Activated CD4-positive, alpha-beta memory T cell treated with anti-CD3 and anti-CD28 coated beads for 36 hours (primary cell): ENCODE measurements around the gene ZNF655. TPM values are rescaled to one million over a fixed set of nuclear protein-coding genes. Genes with fewer than 3 reads are reported as not detected.
A peak's percentile ranks its signal among the peaks of the same experiment; 100 is the strongest.

Source experiments
- CTCF ChIA-PET: fragments of 350-600 bp; sonication (Branson Sonifier 250); formaldehyde crosslinking; loops from one replicate; lab custom pipeline; 2021; ENCODE audit warnings: antibody characterized with exemption, inconsistent platforms; lab: Charles Lee
- POLR2A ChIA-PET: fragments of 350-600 bp; sonication (Branson Sonifier 250); formaldehyde crosslinking; loops from one replicate; lab custom pipeline; 2021; ENCODE audit warnings: antibody characterized with exemption; lab: Charles Lee
- DNase-seq: peaks from one replicate; pipeline ENCODE4 v3.0.0-alpha.2; 2020
- H3K27ac Mint-ChIP-seq: one replicate; pipeline ENCODE4 v1.8.0; 2021; ENCODE audit warnings: mixed read lengths
- H3K27me3 Mint-ChIP-seq: one replicate; pipeline ENCODE4 v1.8.0; 2021; ENCODE audit warnings: mixed read lengths
- H3K36me3 Mint-ChIP-seq: one replicate; pipeline ENCODE4 v1.8.0; 2021; ENCODE audit warnings: mixed read lengths
- H3K4me1 Mint-ChIP-seq: one replicate; pipeline ENCODE4 v1.8.0; 2021; ENCODE audit warnings: low read depth, mixed read lengths
- H3K4me3 Mint-ChIP-seq: one replicate; pipeline ENCODE4 v1.8.0; 2021; ENCODE audit warnings: mild to moderate bottlenecking, mixed read lengths
- H3K9me3 Mint-ChIP-seq: one replicate; pipeline ENCODE4 v1.8.0; 2021; ENCODE audit warnings: mixed read lengths
- intact Hi-C: fragments of 100-400 bp; cut with micrococcal nuclease; formaldehyde crosslinking; loops from one replicate; pipeline ENCODE4 v1.15.1; 2023
- total RNA-seq, 2 experiments: library from RNA; stranded (reverse); gene quantifications; one replicate each; pipeline ENCODE4 v1.2.3, GENCODE V29; 2021

The ZNF655 gene
- total RNA-seq, 2 experiments from 2014 or later: 47.9 to 49.8 TPM

- peak; percentile 91 for DNase-seq
- intact Hi-C loops: loop anchor here (1.0 to 2.0 kb wide), 4 partner anchors 58 to 143 kb away; partner anchors contain the start of genes ZKSCAN5 and ZNF655
- Mint-ChIP-seq H3K4me3 (peak within 1 kb of the TSS; percentile 95), H3K4me1 (peaks cover 43% of the 10 kb centered on the region), H3K9me3 (no peaks in the 10 kb centered on the region), H3K27ac (peak within 1 kb of the TSS; percentile 92), H3K36me3 (peaks cover 29% of the 10 kb centered on the region), H3K27me3 (no peaks in the 10 kb centered on the region)
- CTCF ChIA-PET: interaction anchor here (0.6 to 2.5 kb wide), 7 partner anchors 12 to 363 kb away, joined by 3 to 5 read pairs (median 3); no protein-coding TSS in a partner anchor
- POLR2A ChIA-PET: interaction anchor here (1.0 to 2.3 kb wide), 9 partner anchors 8 to 303 kb away, joined by 4 to 11 read pairs (median 5); partner anchors contain the start of genes FAM200A, TMEM225B, TRIM4 and ZNF394
These were observed 58.1 kb downstream of the ZNF655 start, which contains the start of gene ZSCAN25 for GRCh38 chr7:99616359-99617191. ZSCAN25 (plus strand) TSS chr7:99616946; CDS start chr7:99619607, 2,661 bp downstream.

DNA sequence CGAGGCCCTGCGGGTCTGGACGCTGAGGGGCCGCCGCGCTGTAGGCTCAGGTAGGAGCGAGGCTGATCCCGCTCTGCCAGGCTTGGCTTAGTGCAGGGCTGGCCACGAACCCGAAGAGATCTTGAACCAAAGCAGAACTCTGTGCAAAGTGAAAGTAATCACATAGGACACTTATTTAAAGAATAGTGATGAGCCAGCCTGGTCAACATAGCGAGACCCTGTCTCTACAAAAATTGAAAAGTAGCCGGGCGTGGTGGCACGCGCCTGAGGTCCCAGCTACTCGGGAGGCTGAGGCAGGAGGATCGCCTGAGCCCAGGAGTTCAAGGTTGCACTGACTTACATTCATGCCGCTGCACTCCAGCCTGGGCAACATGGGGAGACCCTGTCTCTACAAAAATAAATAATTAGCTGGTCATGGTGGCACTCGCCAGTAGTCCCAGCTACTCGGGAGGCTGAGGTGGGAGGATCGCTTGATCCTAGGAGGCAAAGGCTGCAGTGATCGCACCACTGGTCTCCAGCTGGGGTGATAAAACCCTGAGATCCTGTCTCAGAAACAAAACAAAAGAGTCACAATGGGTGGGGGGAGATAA, 58.8 kb downstream of the ZNF655 start:
- POLR2A ChIA-PET: interaction anchor here (1.3 to 2.3 kb wide), 5 partner anchors 14 to 302 kb away, joined by 4 to 7 read pairs (median 5); partner anchors contain the start of genes FAM200A, TRIM4 and ZNF655
- H3K27ac Mint-ChIP-seq: peak overlapping the region; percentile 92
- peaks cover 44% of the 10 kb centered on the region for H3K4me1 Mint-ChIP-seq
- peak overlapping the region; percentile 95 for H3K4me3 Mint-ChIP-seq
- no peaks in the 10 kb centered on the region for H3K9me3 Mint-ChIP-seq
- intact Hi-C loops: loop anchor here (2.0 kb wide), 2 partner anchors 58 to 112 kb away; partner anchors contain the start of genes ZKSCAN5 and ZNF655
- no peaks in the 10 kb centered on the region for H3K27me3 Mint-ChIP-seq
- no peak for DNase-seq
- CTCF ChIA-PET: interaction anchor here (0.6 to 2.5 kb wide), 4 partner anchors 15 to 223 kb away, joined by 3 to 5 read pairs (median 3); no protein-coding TSS in a partner anchor
- H3K36me3 Mint-ChIP-seq: peaks cover 33% of the 10 kb centered on the region

- no peak for DNase-seq
- CTCF ChIA-PET: no interaction called here
- Mint-ChIP-seq H3K4me3 (peak overlapping the region; percentile 95), H3K27ac (peak overlapping the region; percentile 55), H3K27me3 (no peaks in the 10 kb centered on the region), H3K9me3 (no peaks in the 10 kb centered on the region), H3K36me3 (peaks cover 47% of the 10 kb centered on the region), H3K4me1 (peaks cover 58% of the 10 kb centered on the region)
- intact Hi-C loops: no loop called here
- POLR2A ChIA-PET: no interaction called here
These were observed 60.3 kb downstream of the ZNF655 start for GRCh38 chr7:99618726-99619125.

- no peak overlapping the region for H3K4me3 Mint-ChIP-seq
- H3K4me1 Mint-ChIP-seq: peaks cover 67% of the 10 kb centered on the region
- ChIA-PET POLR2A (no interaction called here), CTCF (no interaction called here)
- no peaks in the 10 kb centered on the region for H3K9me3 Mint-ChIP-seq
- H3K36me3 Mint-ChIP-seq: peaks cover 56% of the 10 kb centered on the region
- intact Hi-C loops: loop anchor here (5.0 kb wide), 1 partner anchor 218 kb away; no protein-coding TSS in a partner anchor
- no peaks in the 10 kb centered on the region for H3K27me3 Mint-ChIP-seq
- DNase-seq: no peak
- H3K27ac Mint-ChIP-seq: no peak overlapping the region
These were observed 61.2 kb downstream of the ZNF655 start for GRCh38 chr7:99619571-99620130.

- DNase-seq: no peak
- H3K4me1 Mint-ChIP-seq: peaks cover 70% of the 10 kb centered on the region
- ChIA-PET CTCF (no interaction called here), POLR2A (no interaction called here)
- peak overlapping the region; percentile 32 for H3K27ac Mint-ChIP-seq
- H3K9me3 Mint-ChIP-seq: no peaks in the 10 kb centered on the region
- intact Hi-C loops: loop anchor here (5.0 kb wide), 1 partner anchor 216 kb away; no protein-coding TSS in a partner anchor
- H3K4me3 Mint-ChIP-seq: no peak overlapping the region
- H3K27me3 Mint-ChIP-seq: no peaks in the 10 kb centered on the region
- H3K36me3 Mint-ChIP-seq: peaks cover 68% of the 10 kb centered on the region
These were observed 62.8 kb downstream of the ZNF655 start for GRCh38 chr7:99621271-99621670.

DNA sequence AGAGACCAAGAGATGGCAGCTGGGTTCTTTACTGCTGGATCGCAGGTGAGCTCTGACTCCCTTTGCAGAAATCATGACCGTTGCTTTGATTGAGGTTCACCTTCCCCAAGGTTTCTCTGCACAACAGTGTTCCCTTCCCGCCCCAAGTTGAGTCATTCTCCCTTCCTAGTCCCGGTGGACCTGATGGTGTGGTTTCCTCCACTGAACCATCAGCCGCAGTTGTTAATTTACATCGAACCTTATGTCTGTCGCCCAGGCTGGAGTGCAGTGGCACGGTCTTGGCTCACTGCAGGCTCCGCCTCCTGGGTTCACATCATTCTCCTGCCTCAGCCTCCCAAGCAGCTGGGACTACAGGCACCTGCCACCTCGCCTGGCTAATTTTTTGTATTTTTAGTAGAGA, 64.2 kb downstream of the ZNF655 start:
- Mint-ChIP-seq H3K27ac (peak overlapping the region; percentile 94), H3K4me1 (peaks cover 68% of the 10 kb centered on the region), H3K9me3 (no peaks in the 10 kb centered on the region), H3K27me3 (no peaks in the 10 kb centered on the region), H3K4me3 (no peak overlapping the region), H3K36me3 (peaks cover 77% of the 10 kb centered on the region)
- ChIA-PET CTCF (no interaction called here), POLR2A (no interaction called here)
- intact Hi-C loops: loop anchor here (5.0 kb wide), 1 partner anchor 215 kb away; no protein-coding TSS in a partner anchor
- DNase-seq: no peak

GRCh38 chr7:99623091-99623693, 64.8 kb downstream of the ZNF655 start:
- peaks cover 81% of the 10 kb centered on the region for H3K36me3 Mint-ChIP-seq
- no peaks in the 10 kb centered on the region for H3K9me3 Mint-ChIP-seq
- intact Hi-C loops: loop anchor here (5.0 kb wide), 1 partner anchor 214 kb away; no protein-coding TSS in a partner anchor
- POLR2A ChIA-PET: interaction anchor here (2.2 kb wide), 1 partner anchor 65 kb away, joined by 7 read pairs; the partner anchor contains the start of gene ZNF655
- H3K4me3 Mint-ChIP-seq: peak overlapping the region; percentile 77
- CTCF ChIA-PET: no interaction called here
- peaks cover 62% of the 10 kb centered on the region for H3K4me1 Mint-ChIP-seq
- peak overlapping the region; percentile 94 for H3K27ac Mint-ChIP-seq
- DNase-seq: peak; percentile 49
- no peaks in the 10 kb centered on the region for H3K27me3 Mint-ChIP-seq

DNA sequence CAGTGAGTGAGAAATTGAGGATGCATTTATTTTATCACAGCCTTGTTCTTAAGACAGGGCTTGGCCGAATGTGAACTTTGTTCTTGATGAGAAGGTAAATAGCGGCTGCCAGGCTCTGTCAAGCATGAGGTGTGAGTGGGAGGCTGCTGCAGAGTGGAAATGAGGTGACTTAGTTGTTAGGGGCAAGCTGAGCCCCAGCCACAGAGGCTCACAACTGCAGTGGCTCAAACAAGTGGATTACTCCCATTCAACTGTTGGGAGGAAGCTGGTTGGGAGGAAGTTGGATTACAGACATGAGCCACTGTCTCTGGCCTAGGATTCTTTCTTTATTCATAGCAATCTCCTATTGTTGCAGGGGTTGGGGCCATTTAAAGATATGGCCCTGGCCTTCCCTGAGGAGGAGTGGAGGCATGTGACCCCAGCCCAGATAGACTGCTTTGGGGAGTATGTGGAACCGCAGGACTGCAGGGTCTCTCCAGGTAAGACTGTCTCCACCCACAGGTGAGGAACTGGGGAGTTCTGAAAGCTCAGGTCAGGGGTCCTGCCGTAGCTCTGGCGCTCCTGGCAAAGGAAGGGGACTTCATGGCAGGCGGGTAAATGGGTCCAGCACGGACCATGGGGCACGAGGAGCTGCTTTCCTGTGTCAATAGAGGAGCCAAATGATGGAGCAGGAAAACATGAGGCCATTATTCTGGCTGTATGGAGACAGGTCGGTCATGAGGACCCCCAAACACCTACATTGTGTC, 65.4 kb downstream of the ZNF655 start:
- Mint-ChIP-seq H3K4me1 (peaks cover 55% of the 10 kb centered on the region), H3K4me3 (peak overlapping the region; percentile 77), H3K27ac (peak overlapping the region; percentile 94), H3K36me3 (peaks cover 82% of the 10 kb centered on the region), H3K27me3 (no peaks in the 10 kb centered on the region), H3K9me3 (no peaks in the 10 kb centered on the region)
- ChIA-PET CTCF (interaction anchor here (0.9 to 1.1 kb wide), 2 partner anchors 98 to 290 kb away, joined by 3 to 6 read pairs; no protein-coding TSS in a partner anchor), POLR2A (interaction anchor here (0.5 to 2.2 kb wide), 7 partner anchors 8 to 296 kb away, joined by 3 to 7 read pairs (median 4); partner anchors contain the start of genes TRIM4, ZKSCAN5 and ZNF655)
- peak; percentile 65 for DNase-seq
- intact Hi-C loops: loop anchor here (5.0 kb wide), 1 partner anchor 213 kb away; no protein-coding TSS in a partner anchor

DNA sequence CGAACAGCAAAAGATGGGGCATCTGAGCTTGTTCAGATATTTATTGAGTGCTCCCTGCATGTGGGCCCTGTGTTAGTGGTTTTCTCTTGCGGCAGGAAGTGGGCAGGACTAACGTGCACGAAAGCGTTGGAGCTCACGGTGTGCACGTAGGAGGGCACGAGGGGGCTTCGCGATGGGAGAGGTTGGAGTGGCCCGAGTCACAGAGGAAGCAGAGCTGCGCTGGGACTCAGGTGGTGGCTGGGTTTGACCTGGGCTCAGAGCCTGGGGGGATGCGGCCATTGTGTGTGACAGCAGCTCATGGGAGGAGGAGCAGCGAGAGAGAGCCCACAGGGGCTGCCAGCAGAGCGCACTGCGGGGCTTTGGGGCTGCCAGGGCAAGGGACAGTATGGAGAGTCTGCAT, 66.0 kb downstream of the ZNF655 start:
- intact Hi-C loops: loop anchor here (5.0 kb wide), 1 partner anchor 213 kb away; no protein-coding TSS in a partner anchor
- Mint-ChIP-seq H3K27ac (peak overlapping the region; percentile 94), H3K27me3 (no peaks in the 10 kb centered on the region), H3K9me3 (no peaks in the 10 kb centered on the region), H3K4me1 (peaks cover 49% of the 10 kb centered on the region), H3K36me3 (peaks cover 81% of the 10 kb centered on the region), H3K4me3 (peak overlapping the region; percentile 77)
- ChIA-PET CTCF (interaction anchor here (0.9 to 1.1 kb wide), 2 partner anchors 99 to 289 kb away, joined by 3 to 6 read pairs; no protein-coding TSS in a partner anchor), POLR2A (interaction anchor here (1.1 to 2.2 kb wide), 5 partner anchors 8 to 295 kb away, joined by 4 to 7 read pairs (median 4); partner anchors contain the start of genes TRIM4, ZKSCAN5 and ZNF655)
- DNase-seq: peak; percentile 83

DNA sequence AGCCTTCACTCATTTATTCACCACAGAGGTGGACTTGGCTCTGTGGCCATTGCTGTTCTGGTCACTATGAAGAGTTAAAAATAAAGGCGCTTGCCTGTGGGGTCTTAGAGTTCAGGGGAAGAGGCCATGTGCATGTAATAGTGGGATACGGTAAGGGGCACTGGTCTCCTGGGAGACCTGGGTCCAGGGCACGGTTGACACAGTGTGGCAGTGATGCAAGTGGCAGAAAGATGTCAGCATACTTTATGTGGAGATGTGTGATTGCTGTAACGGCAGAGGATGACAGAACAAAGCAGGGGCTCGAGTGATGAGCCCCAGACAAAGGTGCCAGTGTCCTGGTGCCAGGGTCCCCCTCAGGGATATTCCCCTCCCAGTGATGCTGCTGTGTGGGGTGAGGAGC, 66.9 kb downstream of the ZNF655 start:
- Mint-ChIP-seq H3K9me3 (no peaks in the 10 kb centered on the region), H3K36me3 (peaks cover 80% of the 10 kb centered on the region), H3K27me3 (no peaks in the 10 kb centered on the region), H3K27ac (peak overlapping the region; percentile 94), H3K4me3 (peak overlapping the region; percentile 77), H3K4me1 (peaks cover 46% of the 10 kb centered on the region)
- no peak for DNase-seq
- ChIA-PET POLR2A (interaction anchor here (1.6 to 2.2 kb wide), 2 partner anchors 9 to 67 kb away, joined by 5 to 7 read pairs; partner anchors contain the start of gene ZNF655), CTCF (no interaction called here)
- intact Hi-C loops: no loop called here
